ENCODE results near the gene FAM184A.

The FAM184A gene

DNA sequence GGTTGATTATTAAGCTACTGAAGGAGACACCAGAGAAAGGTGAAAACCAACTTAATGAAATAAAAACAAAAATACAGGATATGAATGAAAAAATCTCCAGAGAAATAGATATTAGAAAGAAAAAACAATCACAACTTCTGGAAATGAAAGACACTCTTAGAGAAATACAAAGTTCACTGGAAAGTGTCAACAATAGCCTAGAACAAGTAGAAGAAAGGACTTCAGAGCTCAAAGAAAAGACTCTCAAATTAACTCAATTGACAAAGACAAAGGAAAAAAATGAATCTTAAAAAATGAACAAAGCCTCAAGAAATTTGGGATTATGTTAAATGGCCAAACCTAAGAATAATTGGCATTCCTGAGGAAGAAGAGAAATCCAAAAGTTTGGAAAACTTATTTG lies 133.2 kb downstream of the FAM184A start:
- TF ChIP-seq, protein P1, sequence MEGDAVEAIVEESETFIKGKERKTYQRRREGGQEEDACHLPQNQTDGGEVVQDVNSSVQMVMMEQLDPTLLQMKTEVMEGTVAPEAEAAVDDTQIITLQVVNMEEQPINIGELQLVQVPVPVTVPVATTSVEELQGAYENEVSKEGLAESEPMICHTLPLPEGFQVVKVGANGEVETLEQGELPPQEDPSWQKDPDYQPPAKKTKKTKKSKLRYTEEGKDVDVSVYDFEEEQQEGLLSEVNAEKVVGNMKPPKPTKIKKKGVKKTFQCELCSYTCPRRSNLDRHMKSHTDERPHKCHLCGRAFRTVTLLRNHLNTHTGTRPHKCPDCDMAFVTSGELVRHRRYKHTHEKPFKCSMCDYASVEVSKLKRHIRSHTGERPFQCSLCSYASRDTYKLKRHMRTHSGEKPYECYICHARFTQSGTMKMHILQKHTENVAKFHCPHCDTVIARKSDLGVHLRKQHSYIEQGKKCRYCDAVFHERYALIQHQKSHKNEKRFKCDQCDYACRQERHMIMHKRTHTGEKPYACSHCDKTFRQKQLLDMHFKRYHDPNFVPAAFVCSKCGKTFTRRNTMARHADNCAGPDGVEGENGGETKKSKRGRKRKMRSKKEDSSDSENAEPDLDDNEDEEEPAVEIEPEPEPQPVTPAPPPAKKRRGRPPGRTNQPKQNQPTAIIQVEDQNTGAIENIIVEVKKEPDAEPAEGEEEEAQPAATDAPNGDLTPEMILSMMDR (conservative IDR thresholded peaks at IDR 0.05; ENCODE audit: low read length): no peak
- no peak for TF ChIP-seq EZH2phosphoT487 (IDR thresholded peaks at IDR 0.05; ENCODE audit: borderline replicate concordance)
- no peak overlapping the region for H3K9ac ChIP-seq (ENCODE audit: low read depth, low read length, poor library complexity, severe bottlenecking)
- no peaks in the 10 kb centered on the region for H3K79me2 ChIP-seq (ENCODE audit: insufficient read depth, low read length)
- no peaks in the 10 kb centered on the region for H3K4me1 ChIP-seq (ENCODE audit: insufficient read depth, low read length, poor library complexity, severe bottlenecking)
- no peak overlapping the region for H3K4me3 ChIP-seq (ENCODE audit: low read length, poor library complexity, severe bottlenecking)
- peaks cover 8% of the 10 kb centered on the region; the same call in 1 of the 2 replicates for H3K9me3 ChIP-seq (ENCODE audit: insufficient read depth, low read depth, low read length)
- H3F3A ChIP-seq (ENCODE audit: low read depth): no peaks in the 10 kb centered on the region
- no peaks in the 10 kb centered on the region for H3K27me3 ChIP-seq (ENCODE audit: insufficient read depth, low read length, poor library complexity, severe bottlenecking)
- no peak overlapping the region for H3K4me2 ChIP-seq (ENCODE audit: low read depth, low read length, poor library complexity, severe bottlenecking)
- H2AFZ ChIP-seq (ENCODE audit: low read length): no peak overlapping the region
- H3K9me2 ChIP-seq (replicated peaks; ENCODE audit: low read depth, low read length): no peaks in the 10 kb centered on the region
- no peaks in the 10 kb centered on the region for H3K36me3 ChIP-seq (ENCODE audit: insufficient read depth, low read length)
- no peaks in the 10 kb centered on the region for H4K20me1 ChIP-seq (ENCODE audit: insufficient read depth, low read length, poor library complexity, severe bottlenecking)

DNA sequence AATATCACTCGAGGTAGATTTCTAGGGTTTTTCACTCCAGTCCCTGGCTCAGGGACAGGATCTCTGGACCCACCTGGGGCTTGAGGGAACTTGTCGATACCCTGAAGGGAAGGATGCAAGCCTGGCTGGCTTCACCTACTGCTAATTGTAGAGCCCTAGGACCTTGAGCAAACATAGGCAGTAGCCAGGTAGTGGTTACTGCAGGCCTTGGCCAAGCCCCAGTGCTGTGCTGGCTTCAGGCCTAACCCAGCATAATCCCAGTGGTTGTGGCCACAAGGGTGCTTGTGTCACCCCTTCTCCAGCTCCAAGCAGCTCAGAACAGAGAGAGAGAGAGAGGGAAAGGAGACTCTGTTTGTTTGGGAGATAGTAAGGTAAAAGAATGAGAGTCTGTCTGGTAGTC lies 137.7 kb downstream of the FAM184A start:
- Histone ChIP-seq H4K20me1 (ENCODE audit: insufficient read depth, low read length, poor library complexity, severe bottlenecking) (no peaks in the 10 kb centered on the region), H3K9me3 (ENCODE audit: insufficient read depth, low read depth, low read length) (peaks cover 5% of the 10 kb centered on the region; the same call in 1 of the 2 replicates), H3K27me3 (ENCODE audit: insufficient read depth, low read length, poor library complexity, severe bottlenecking) (no peaks in the 10 kb centered on the region), H3K4me2 (ENCODE audit: low read depth, low read length, poor library complexity, severe bottlenecking) (no peak overlapping the region), H3K79me2 (ENCODE audit: insufficient read depth, low read length) (peaks cover 6% of the 10 kb centered on the region), H3K9ac (ENCODE audit: low read depth, low read length, poor library complexity, severe bottlenecking) (no peak overlapping the region), H3F3A (ENCODE audit: low read depth) (no peaks in the 10 kb centered on the region), H2AFZ (ENCODE audit: low read length) (no peak overlapping the region), H3K4me3 (ENCODE audit: low read length, poor library complexity, severe bottlenecking) (no peak overlapping the region), H3K4me1 (ENCODE audit: insufficient read depth, low read length, poor library complexity, severe bottlenecking) (peaks cover 6% of the 10 kb centered on the region), H3K9me2 (replicated peaks; ENCODE audit: low read depth, low read length) (no peaks in the 10 kb centered on the region), H3K36me3 (ENCODE audit: insufficient read depth, low read length) (no peaks in the 10 kb centered on the region)
- no peak for TF ChIP-seq EZH2phosphoT487 (IDR thresholded peaks at IDR 0.05; ENCODE audit: borderline replicate concordance)
- TF ChIP-seq, protein P1 (conservative IDR thresholded peaks at IDR 0.05; ENCODE audit: low read length): no peak

DNA sequence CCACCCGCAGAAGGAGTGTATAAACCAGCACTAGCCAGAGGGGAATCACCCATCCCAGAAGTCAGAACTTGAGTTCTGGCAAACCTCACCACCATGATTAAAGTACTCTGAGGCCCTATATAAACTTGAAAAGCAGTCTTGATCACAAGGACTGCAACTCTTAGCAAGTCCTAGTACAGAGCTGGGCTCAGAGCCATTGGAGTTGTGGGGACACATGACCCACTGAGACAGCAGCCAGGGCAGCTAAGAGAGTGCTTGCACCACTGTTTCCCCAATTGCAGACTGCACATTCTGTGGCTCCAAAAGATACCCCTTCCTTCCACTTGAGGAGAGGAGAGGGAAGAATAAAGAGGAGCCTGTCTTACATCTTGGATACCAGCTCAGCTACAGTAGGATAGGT lies 138.8 kb downstream of the FAM184A start:
- Histone ChIP-seq H3K36me3 (ENCODE audit: insufficient read depth, low read length) (no peaks in the 10 kb centered on the region), H3K4me2 (ENCODE audit: low read depth, low read length, poor library complexity, severe bottlenecking) (no peak overlapping the region), H3K4me1 (ENCODE audit: insufficient read depth, low read length, poor library complexity, severe bottlenecking) (peaks cover 13% of the 10 kb centered on the region), H4K20me1 (ENCODE audit: insufficient read depth, low read length, poor library complexity, severe bottlenecking) (no peaks in the 10 kb centered on the region), H2AFZ (ENCODE audit: low read length) (no peak overlapping the region), H3K79me2 (ENCODE audit: insufficient read depth, low read length) (peaks cover 11% of the 10 kb centered on the region), H3K27me3 (ENCODE audit: insufficient read depth, low read length, poor library complexity, severe bottlenecking) (no peaks in the 10 kb centered on the region), H3K9ac (ENCODE audit: low read depth, low read length, poor library complexity, severe bottlenecking) (no peak overlapping the region), H3K9me3 (ENCODE audit: insufficient read depth, low read depth, low read length) (peaks cover 2% of the 10 kb centered on the region; the same call in 1 of the 2 replicates), H3K9me2 (replicated peaks; ENCODE audit: low read depth, low read length) (no peaks in the 10 kb centered on the region), H3K4me3 (ENCODE audit: low read length, poor library complexity, severe bottlenecking) (no peak overlapping the region), H3F3A (ENCODE audit: low read depth) (no peaks in the 10 kb centered on the region)
- TF ChIP-seq, protein P1 (conservative IDR thresholded peaks at IDR 0.05; ENCODE audit: low read length): no peak
- TF ChIP-seq EZH2phosphoT487 (IDR thresholded peaks at IDR 0.05; ENCODE audit: borderline replicate concordance): no peak

Measured in Loucy (cell line).